ENCODE measurements around the gene ESRRG. TPM values are rescaled to one million over a fixed set of nuclear protein-coding genes. Genes with fewer than 3 reads are reported as not detected.
"Not testable (repeated sequence)": the region's sequence is repeated elsewhere in the genome, so short reads cannot be mapped to it uniquely, and the experiment has no call there.

Gene ESRRG
- total RNA-seq, 2 donors from 2014 or later = not detected

- Histone ChIP-seq H3K4me3 (no peak overlapping the region), H3K27ac (no peak overlapping the region), H3K27me3 (replicated peaks; ENCODE audit: insufficient read depth) (no peaks in the 10 kb centered on the region), H3K4me1 (ENCODE audit: control insufficient read depth in 1 of 2, low read depth in 2 of 2) (no peaks in the 10 kb centered on the region), H3K36me3 (no peaks in the 10 kb centered on the region), H3K9me3 (no peaks in the 10 kb centered on the region)
- TF ChIP-seq CTCF (IDR thresholded peaks at IDR 0.05) = no peak
- no peak for DNase-seq (ENCODE audit: low spot score)
- ATAC-seq (ENCODE audit: insufficient number of reproducible peaks, low FRiP score, low read depth) = no peak
Measured at GRCh38 chr1:216710055-216710454, 13.2 kb downstream of the ESRRG start.

DNA sequence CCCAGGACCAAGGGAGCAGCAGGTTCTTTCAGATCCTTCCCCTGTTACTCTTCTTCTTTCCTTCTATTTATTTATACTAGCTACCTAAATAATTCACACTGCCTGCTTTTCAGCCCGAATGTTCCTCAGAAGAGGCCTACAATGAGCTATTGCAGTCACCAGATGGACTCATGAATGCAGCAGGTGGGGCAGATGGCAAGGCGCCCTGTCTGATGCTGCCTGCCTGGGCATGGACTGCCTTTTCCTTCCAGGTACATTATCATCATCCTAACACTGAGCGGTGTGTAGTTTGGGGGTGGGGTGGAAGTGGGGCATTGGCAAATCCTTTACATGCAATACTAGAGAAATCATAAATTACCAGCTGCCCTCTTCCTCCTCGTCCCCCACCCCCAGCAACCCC lies 17.6 kb downstream of the ESRRG start:
- Histone ChIP-seq H3K27ac (no peak overlapping the region), H3K9me3 (no peaks in the 10 kb centered on the region), H3K4me1 (ENCODE audit: control insufficient read depth in 1 of 2, low read depth in 2 of 2) (no peaks in the 10 kb centered on the region), H3K4me3 (no peak overlapping the region), H3K27me3 (replicated peaks; ENCODE audit: insufficient read depth) (no peaks in the 10 kb centered on the region), H3K36me3 (no peaks in the 10 kb centered on the region)
- TF ChIP-seq CTCF (IDR thresholded peaks at IDR 0.05) = no peak
- DNase-seq (ENCODE audit: low spot score) (no peak), ATAC-seq (ENCODE audit: insufficient number of reproducible peaks, low FRiP score, low read depth) (no peak)

GRCh38 chr1:216704065-216704464 lies 19.2 kb downstream of the ESRRG start:
- H3K27ac ChIP-seq; DNase-seq (ENCODE audit: low spot score); H3K27me3 ChIP-seq (replicated peaks; ENCODE audit: insufficient read depth); H3K9me3 ChIP-seq; H3K36me3 ChIP-seq; H3K4me3 ChIP-seq; ATAC-seq (ENCODE audit: insufficient number of reproducible peaks, low FRiP score, low read depth); H3K4me1 ChIP-seq (ENCODE audit: control insufficient read depth in 1 of 2, low read depth in 2 of 2): not testable (repeated sequence)

- Histone ChIP-seq H3K9me3 (no peaks in the 10 kb centered on the region), H3K4me1 (ENCODE audit: control insufficient read depth in 1 of 2, low read depth in 2 of 2) (no peaks in the 10 kb centered on the region), H3K27me3 (replicated peaks; ENCODE audit: insufficient read depth) (no peaks in the 10 kb centered on the region), H3K4me3 (no peak overlapping the region), H3K36me3 (no peaks in the 10 kb centered on the region), H3K27ac (no peak overlapping the region)
- TF ChIP-seq CTCF (IDR thresholded peaks at IDR 0.05) = no peak
- DNase-seq (ENCODE audit: low spot score) = no peak
- no peak for ATAC-seq (ENCODE audit: insufficient number of reproducible peaks, low FRiP score, low read depth)
Measured at GRCh38 chr1:216702170-216702569, 21.1 kb downstream of the ESRRG start.

- no peaks in the 10 kb centered on the region for H3K36me3 ChIP-seq
- no peaks in the 10 kb centered on the region for H3K27me3 ChIP-seq (replicated peaks; ENCODE audit: insufficient read depth)
- ATAC-seq (ENCODE audit: insufficient number of reproducible peaks, low FRiP score, low read depth) (no peak), DNase-seq (ENCODE audit: low spot score) (no peak)
- H3K9me3 ChIP-seq = no peaks in the 10 kb centered on the region
- H3K27ac ChIP-seq = no peak overlapping the region
- no peak overlapping the region for H3K4me3 ChIP-seq
- no peak for TF ChIP-seq CTCF (IDR thresholded peaks at IDR 0.05)
- H3K4me1 ChIP-seq (ENCODE audit: control insufficient read depth in 1 of 2, low read depth in 2 of 2) = no peaks in the 10 kb centered on the region
Measured at GRCh38 chr1:216700779-216701178, 22.4 kb downstream of the ESRRG start.

DNA sequence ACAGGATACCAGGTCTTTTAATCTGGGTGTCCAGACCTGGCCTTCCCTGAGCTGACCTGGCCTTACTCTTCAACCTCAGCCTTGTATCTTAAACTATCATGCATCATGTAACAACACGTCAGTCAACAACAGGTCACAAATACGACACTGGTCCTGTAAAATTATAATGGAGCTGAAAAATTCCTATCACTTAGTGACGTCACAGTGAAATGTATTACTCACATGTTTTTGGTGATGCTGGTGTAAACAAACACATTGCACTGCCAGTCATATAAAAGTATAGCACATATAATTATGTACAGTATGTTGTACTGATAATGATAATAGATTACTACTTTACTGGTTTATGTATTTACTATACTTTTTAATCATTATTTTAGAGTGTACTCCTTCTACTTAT lies 31.5 kb downstream of the ESRRG start:
- H3K4me1 ChIP-seq (ENCODE audit: control insufficient read depth in 1 of 2, low read depth in 2 of 2) = no peaks in the 10 kb centered on the region
- H3K27me3 ChIP-seq (replicated peaks; ENCODE audit: insufficient read depth) = no peaks in the 10 kb centered on the region
- ATAC-seq (ENCODE audit: insufficient number of reproducible peaks, low FRiP score, low read depth) = no peak
- no peaks in the 10 kb centered on the region for H3K9me3 ChIP-seq
- H3K4me3 ChIP-seq = no peak overlapping the region
- no peaks in the 10 kb centered on the region for H3K36me3 ChIP-seq
- H3K27ac ChIP-seq = no peak overlapping the region
- no peak for TF ChIP-seq CTCF (IDR thresholded peaks at IDR 0.05)
- no peak for DNase-seq (ENCODE audit: low spot score)

Data from thoracic aorta (tissue), 2 donors.